ENCODE data around the gene CACHD1.

- TF ChIP-seq CTCF (IDR thresholded peaks at IDR 0.05), result no peak
- TF ChIP-seq FOSL2 (IDR thresholded peaks at IDR 0.05; ENCODE audit: borderline replicate concordance, low read depth), result no peak
- TF ChIP-seq CHD2 (IDR thresholded peaks at IDR 0.05; ENCODE audit: low read length, partially characterized antibody), result no peak
- TF ChIP-seq MXI1 (IDR thresholded peaks at IDR 0.05; ENCODE audit: low read depth, low read length), result no peak
- TF ChIP-seq FOXM1 (IDR thresholded peaks at IDR 0.05; ENCODE audit: low read depth), result no peak
- no peak for TF ChIP-seq TAF1 (IDR thresholded peaks at IDR 0.05; ENCODE audit: borderline replicate concordance, low read depth, low read length)
- no peak for TF ChIP-seq POLR2AphosphoS5 (IDR thresholded peaks at IDR 0.05; ENCODE audit: low read depth, low read length)
- TF ChIP-seq RCOR1 (IDR thresholded peaks at IDR 0.05; ENCODE audit: low read length), result no peak
- TF ChIP-seq YY1 (IDR thresholded peaks at IDR 0.05; ENCODE audit: low read depth), result no peak
- TF ChIP-seq USF1 (IDR thresholded peaks at IDR 0.05; ENCODE audit: borderline replicate concordance, low read depth), result no peak
- no peak for TF ChIP-seq EP300 (IDR thresholded peaks at IDR 0.05; ENCODE audit: borderline replicate concordance in 1 of 2, low read depth in 1 of 2, low read length in 1 of 2)
- no peak for TF ChIP-seq REST (IDR thresholded peaks at IDR 0.05; ENCODE audit: low read depth, low read length)
- no peak for TF ChIP-seq NRF1 (IDR thresholded peaks at IDR 0.05; ENCODE audit: low read depth, low read length)
Measured at GRCh38 chr1:64480999-64481772, 11.3 kb downstream of the CACHD1 start.
